Kasumi-1 (cell line): Measurements from ENCODE around the gene KRT1.

ENCODE experiments used
- DNase-seq, 2 experiments: peaks; one replicate each; lab custom pipeline; 2025; lab: John Stamatoyannopoulos, UW

KRT1 gene

DNA sequence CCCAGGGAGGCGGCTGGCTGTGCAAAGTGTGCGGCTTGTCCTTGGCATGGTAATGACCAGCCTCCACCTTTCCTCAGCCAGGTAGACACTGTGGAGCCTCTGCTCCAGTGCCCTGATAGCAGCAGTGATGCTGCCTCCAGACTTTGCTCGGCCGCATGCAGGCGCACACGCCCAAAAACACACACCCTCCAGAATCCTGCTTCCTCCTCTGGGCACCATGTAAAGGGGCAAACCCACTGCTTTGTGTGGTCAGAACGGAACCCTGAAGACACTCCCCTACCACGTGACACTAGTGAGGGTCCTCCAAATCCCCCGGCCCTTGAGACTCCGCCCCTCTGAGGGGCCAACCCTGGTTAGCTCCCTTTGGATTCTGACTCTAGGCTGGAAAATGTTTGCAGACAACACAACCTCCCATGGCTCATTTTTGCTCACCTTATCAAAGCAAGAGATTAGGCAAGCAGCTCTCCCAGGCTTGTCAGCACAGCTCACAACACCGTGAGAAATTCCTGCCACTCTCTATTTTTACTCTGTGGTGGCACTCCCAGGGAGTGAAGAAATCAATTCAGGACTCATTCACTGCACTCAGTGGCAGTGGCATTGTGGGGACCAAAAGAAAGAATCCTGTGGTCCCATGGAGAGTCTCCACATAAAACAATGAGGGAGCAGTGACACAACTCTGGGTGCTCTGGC, 18.6 kb upstream of the KRT1 start:
- no peak for DNase-seq

GRCh38 chr12:52697058-52697582, 16.9 kb upstream of the KRT1 start:
- DNase-seq = no peak

DNA sequence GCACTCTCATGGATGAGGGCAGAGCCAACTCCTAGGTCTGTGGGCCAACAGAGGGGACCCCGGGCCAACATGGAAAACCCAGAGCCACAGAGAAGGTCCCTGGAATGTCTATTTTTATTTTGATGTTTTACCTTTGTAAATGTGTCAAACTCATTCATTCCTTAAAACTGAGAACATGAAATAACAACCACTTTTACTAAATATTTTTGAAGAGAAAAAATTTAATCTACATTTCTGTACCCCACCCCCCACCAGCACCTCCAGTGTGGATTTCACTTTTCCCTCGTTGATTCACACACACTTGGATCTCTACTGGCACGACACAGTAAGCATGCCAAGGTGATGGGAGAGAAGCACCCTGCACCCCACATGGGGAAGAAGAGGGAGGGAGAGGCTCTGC, 16.4 kb upstream of the KRT1 start:
- DNase-seq = no peak

DNA sequence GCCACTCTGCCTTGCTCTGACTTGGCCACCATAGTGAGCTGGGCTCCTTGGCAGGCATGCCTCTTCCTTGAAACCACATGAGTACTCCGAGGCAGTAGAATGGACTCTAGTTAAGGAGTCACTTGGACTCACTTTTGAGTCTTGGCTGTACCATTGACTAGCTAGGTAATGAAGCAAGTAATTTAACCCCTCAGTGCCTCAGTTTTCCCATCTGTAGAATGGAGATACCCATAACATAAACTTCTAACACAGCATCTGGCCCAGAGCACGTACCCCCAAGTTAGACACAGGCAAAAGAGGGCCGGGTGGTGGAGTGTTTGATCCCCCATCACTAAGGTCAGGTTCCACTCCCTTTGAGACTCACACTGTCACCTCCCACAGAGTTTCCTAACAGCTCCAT, 14.8 kb upstream of the KRT1 start:
- no peak for DNase-seq

- no peak for DNase-seq
Observed at GRCh38 chr12:52694151-52694550, 13.9 kb upstream of the KRT1 start.

- DNase-seq = no peak
Observed at GRCh38 chr12:52693261-52693660, 13.1 kb upstream of the KRT1 start.

- no peak for DNase-seq
Observed at GRCh38 chr12:52692254-52692653, 12.0 kb upstream of the KRT1 start.

DNA sequence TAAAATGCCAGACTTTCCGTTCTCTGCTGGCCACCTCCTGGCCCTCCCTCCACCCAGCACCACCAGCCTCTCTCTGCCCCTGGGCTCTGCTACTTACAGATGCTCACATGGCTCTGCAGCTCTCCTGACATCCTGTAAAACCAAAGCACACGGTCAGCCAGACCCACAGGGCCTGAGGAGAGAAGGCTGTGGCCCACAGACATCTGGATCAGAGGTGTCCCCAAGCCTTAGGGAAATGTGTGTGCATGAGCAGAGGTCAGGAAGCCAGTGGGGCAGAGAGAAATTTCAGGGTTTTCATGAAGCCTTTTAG, 11.6 kb upstream of the KRT1 start:
- DNase-seq = no peak

- DNase-seq = no peak
Observed at GRCh38 chr12:52691076-52691840, 11.1 kb upstream of the KRT1 start.

- DNase-seq = no peak
Observed at GRCh38 chr12:52690351-52691075, 10.3 kb upstream of the KRT1 start.

GRCh38 chr12:52689936-52690335, 9.7 kb upstream of the KRT1 start:
- no peak for DNase-seq

DNA sequence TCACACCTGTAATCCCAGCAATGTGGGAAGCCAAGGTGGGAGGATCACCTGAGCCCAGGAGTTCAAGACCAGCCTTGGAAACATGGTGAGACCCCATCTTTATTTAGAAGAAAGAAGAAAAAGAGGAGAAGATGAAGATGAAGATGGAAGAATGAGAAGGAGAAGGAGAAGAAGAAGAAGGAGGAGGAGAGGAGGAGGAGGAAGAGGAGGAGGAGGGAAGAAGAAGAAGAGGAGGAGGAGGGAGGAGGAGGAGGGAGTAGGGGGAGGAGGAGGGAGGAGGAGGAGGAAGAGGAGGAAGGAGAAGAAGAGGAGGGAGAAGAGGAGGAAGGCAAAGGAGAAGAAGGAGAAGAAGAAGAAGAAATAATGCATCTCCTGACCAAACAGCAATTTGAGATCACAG, 9.0 kb upstream of the KRT1 start:
- DNase-seq = no peak

DNA sequence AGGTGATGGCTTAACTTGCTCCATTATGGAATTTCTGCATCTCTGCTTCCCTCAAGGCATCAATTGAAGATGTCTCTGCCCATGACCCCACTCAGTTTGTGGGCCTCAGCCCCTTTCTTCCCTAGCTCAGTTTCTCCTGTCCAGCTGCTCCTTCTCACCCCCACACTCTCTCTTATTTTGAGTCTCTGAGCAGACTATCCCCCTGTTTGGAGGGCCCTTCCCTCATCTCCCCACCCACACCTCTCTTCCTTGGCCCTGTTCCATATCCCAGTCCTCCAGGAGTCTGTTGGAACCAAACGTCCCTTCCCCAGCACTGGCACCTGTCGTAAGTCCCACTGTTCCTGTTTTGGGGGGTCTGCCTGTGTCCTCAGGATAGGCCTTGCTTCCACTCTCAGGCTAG, 8.3 kb upstream of the KRT1 start:
- DNase-seq = no peak

- no peak for DNase-seq
Observed at GRCh38 chr12:52687497-52688385, 7.5 kb upstream of the KRT1 start.

- no peak for DNase-seq
Observed at GRCh38 chr12:52686756-52687487, 6.7 kb upstream of the KRT1 start.

DNA sequence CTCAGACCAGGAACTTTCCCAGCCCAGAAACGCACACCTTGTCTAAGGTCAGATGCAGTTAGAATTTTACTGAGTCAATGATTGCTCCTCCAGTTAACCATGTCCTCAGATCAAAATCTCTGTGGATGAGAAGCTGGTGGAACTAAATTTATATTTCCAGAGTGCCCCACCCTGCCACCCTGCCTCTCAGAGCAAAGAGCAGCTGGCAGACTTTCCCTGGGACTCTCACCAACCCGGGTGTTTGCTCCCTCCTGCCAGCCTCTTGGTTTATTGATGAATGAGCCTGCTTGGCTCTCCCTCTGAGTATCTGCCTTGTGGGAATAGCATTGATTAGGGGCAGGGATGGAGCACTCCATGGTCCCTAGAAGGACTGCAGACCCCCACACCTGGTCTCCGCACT, 5.9 kb upstream of the KRT1 start:
- no peak for DNase-seq

DNA sequence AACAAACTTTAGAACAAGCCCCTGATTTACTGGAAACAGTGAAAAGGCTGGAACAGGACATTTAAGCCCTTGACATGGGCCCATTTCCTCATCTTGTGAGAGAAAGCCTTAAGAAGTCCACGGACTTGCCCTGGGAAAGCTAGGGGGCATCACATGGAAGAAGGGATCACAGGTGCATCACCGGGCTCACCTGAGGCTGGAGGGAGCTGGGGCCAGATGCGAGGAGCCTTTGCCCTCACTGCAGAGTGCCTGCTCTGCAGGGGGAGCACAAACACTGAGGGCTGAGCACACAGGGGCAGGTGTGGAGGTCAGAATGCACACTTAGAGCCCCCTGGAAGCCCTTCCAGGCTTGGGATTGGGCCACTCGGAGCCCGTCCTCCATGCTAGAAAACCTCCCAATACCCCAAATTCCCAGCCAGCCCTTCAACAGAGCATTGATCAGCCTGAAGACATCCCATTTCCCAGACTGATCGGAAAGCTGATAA, 5.2 kb upstream of the KRT1 start:
- DNase-seq = no peak

DNA sequence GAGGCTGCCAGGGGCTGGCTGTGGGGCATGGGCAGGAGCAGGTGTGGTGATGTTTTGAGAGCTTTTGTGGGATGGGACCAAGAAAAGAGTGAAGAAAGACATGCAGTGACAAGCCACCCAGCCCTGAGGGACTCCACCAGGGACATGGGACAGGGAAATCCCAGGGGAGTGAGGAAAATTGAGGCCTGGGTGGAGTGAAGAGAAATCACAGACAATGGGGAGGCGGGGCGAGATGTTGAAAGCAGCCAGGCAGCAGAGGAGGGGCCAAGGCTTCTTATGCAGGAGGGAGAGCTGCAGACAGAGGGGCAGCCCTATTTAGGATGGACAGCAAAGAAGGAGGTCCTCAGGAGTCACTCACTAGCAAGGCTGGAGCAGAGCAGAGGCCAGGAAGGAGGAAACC, 4.2 kb upstream of the KRT1 start:
- no peak for DNase-seq

GRCh38 chr12:52683575-52684300, 3.5 kb upstream of the KRT1 start:
- no peak for DNase-seq

- no peak for DNase-seq
Observed at GRCh38 chr12:52682938-52683574, 2.8 kb upstream of the KRT1 start.
